Measurements from ENCODE around the gene ZBTB16.

Gene ZBTB16

GRCh38 chr11:114084414-114084813 is 24.9 kb downstream of the ZBTB16 start:
- DNase-seq (ENCODE audit: low spot score) = no peak

- DNase-seq (ENCODE audit: low spot score) = no peak
These were observed 26.7 kb downstream of the ZBTB16 start for GRCh38 chr11:114085965-114086793.

GRCh38 chr11:114087025-114087424 is 27.5 kb downstream of the ZBTB16 start:
- no peak for DNase-seq (ENCODE audit: low spot score)

GRCh38 chr11:114088216-114088615 is 28.7 kb downstream of the ZBTB16 start:
- DNase-seq (ENCODE audit: low spot score) = no peak

- DNase-seq (ENCODE audit: low spot score) = no peak
These were observed 29.3 kb downstream of the ZBTB16 start for GRCh38 chr11:114088836-114089235.

GRCh38 chr11:114089748-114090147 is 30.2 kb downstream of the ZBTB16 start:
- DNase-seq (ENCODE audit: low spot score) = no peak

GRCh38 chr11:114090225-114090910 is 30.9 kb downstream of the ZBTB16 start:
- no peak for DNase-seq (ENCODE audit: low spot score)

GRCh38 chr11:114090976-114091375 is 31.5 kb downstream of the ZBTB16 start:
- no peak for DNase-seq (ENCODE audit: low spot score)

- peak; percentile 46 for DNase-seq (ENCODE audit: low spot score)
These were observed 32.2 kb downstream of the ZBTB16 start for GRCh38 chr11:114091516-114092397.

GRCh38 chr11:114092478-114092877 is 33.0 kb downstream of the ZBTB16 start:
- no peak for DNase-seq (ENCODE audit: low spot score)

- no peak for DNase-seq (ENCODE audit: low spot score)
These were observed 33.4 kb downstream of the ZBTB16 start for GRCh38 chr11:114092953-114093352.

GRCh38 chr11:114094516-114094915 is 35.0 kb downstream of the ZBTB16 start:
- DNase-seq (ENCODE audit: low spot score) = no peak

- no peak for DNase-seq (ENCODE audit: low spot score)
These were observed 36.4 kb downstream of the ZBTB16 start for GRCh38 chr11:114095899-114096298.

- no peak for DNase-seq (ENCODE audit: low spot score)
These were observed 38.3 kb downstream of the ZBTB16 start for GRCh38 chr11:114097832-114098231.

GRCh38 chr11:114098927-114099326 is 39.4 kb downstream of the ZBTB16 start:
- DNase-seq (ENCODE audit: low spot score) = no peak

GRCh38 chr11:114099392-114100178 is 40.1 kb downstream of the ZBTB16 start:
- no peak for DNase-seq (ENCODE audit: low spot score)

- no peak for DNase-seq (ENCODE audit: low spot score)
These were observed 43.7 kb downstream of the ZBTB16 start for GRCh38 chr11:114102993-114103896.

GRCh38 chr11:114105611-114106010 is 46.1 kb downstream of the ZBTB16 start:
- DNase-seq (ENCODE audit: low spot score) = no peak

- no peak for DNase-seq (ENCODE audit: low spot score)
These were observed 46.5 kb downstream of the ZBTB16 start for GRCh38 chr11:114106047-114106446.

GRCh38 chr11:114106986-114107385 is 47.5 kb downstream of the ZBTB16 start:
- no peak for DNase-seq (ENCODE audit: low spot score)
